SU-DHL-6 (cell line): ENCODE measurements around the gene NUDT8.

Experiments
- CTCF ChIP-seq: fragments of 200-600 bp; sonication (generic); IDR thresholded peaks from one replicate; pipeline ENCODE4 v1.5.1; 2017; ENCODE audit warnings: antibody characterized with exemption, mild to moderate bottlenecking, low read length, moderate library complexity; ENCODE audit not compliant: insufficient read depth, poor library complexity, severe bottlenecking
- EZH2phosphoT487 ChIP-seq: fragments of 200-600 bp; sonication (generic), shearing (Covaris generic); conservative IDR thresholded peaks from 2 replicates; pipeline ENCODE4 v1.6.1; 2018; ENCODE audit warnings: mild to moderate bottlenecking, antibody characterized with exemption, low read length, moderate library complexity, mixed read lengths

- no peak for TF ChIP-seq CTCF
- no peak for TF ChIP-seq EZH2phosphoT487
Observed at GRCh38 chr11:67674442-67674871, 44.7 kb upstream of the NUDT8 start, which contains the start of gene ALDH3B2.
